ENCODE results near the gene FMO2.

Gene FMO2

GRCh38 chr1:171250263-171250662 is 65.2 kb downstream of the FMO2 start:
- FAIRE-seq: no peak
- DNase-seq (ENCODE audit: insufficient read length, low spot score): no peak
- TF ChIP-seq POLR2A (IDR thresholded peaks at IDR 0.05; ENCODE audit: low read depth, low read length): no peak

- no peak for TF ChIP-seq POLR2A (IDR thresholded peaks at IDR 0.05; ENCODE audit: low read depth, low read length)
- FAIRE-seq: no peak
- DNase-seq (ENCODE audit: insufficient read length, low spot score): no peak
Observed at GRCh38 chr1:171251042-171251951, 66.2 kb downstream of the FMO2 start.

GRCh38 chr1:171251952-171252300 is 66.8 kb downstream of the FMO2 start:
- no peak for DNase-seq (ENCODE audit: insufficient read length, low spot score)
- no peak for TF ChIP-seq POLR2A (IDR thresholded peaks at IDR 0.05; ENCODE audit: low read depth, low read length)
- no peak for FAIRE-seq

GRCh38 chr1:171252482-171252881 is 67.4 kb downstream of the FMO2 start:
- DNase-seq (ENCODE audit: insufficient read length, low spot score): no peak
- no peak for FAIRE-seq
- no peak for TF ChIP-seq POLR2A (IDR thresholded peaks at IDR 0.05; ENCODE audit: low read depth, low read length)

- DNase-seq (ENCODE audit: insufficient read length, low spot score): no peak
- no peak for FAIRE-seq
- TF ChIP-seq POLR2A (IDR thresholded peaks at IDR 0.05; ENCODE audit: low read depth, low read length): no peak
Observed at GRCh38 chr1:171254859-171255258, 69.8 kb downstream of the FMO2 start.

- no peak for DNase-seq (ENCODE audit: insufficient read length, low spot score)
- no peak for TF ChIP-seq POLR2A (IDR thresholded peaks at IDR 0.05; ENCODE audit: low read depth, low read length)
- no peak for FAIRE-seq
Observed at GRCh38 chr1:171256940-171257606, 72.0 kb downstream of the FMO2 start.

- FAIRE-seq (no peak), DNase-seq (ENCODE audit: insufficient read length, low spot score) (no peak)
- TF ChIP-seq POLR2A (IDR thresholded peaks at IDR 0.05; ENCODE audit: low read depth, low read length): no peak
Observed at GRCh38 chr1:171257607-171258076, 72.5 kb downstream of the FMO2 start.

GRCh38 chr1:171258429-171258828 is 73.3 kb downstream of the FMO2 start:
- no peak for FAIRE-seq
- no peak for TF ChIP-seq POLR2A (IDR thresholded peaks at IDR 0.05; ENCODE audit: low read depth, low read length)
- no peak for DNase-seq (ENCODE audit: insufficient read length, low spot score)

GRCh38 chr1:171258943-171259342 is 73.8 kb downstream of the FMO2 start:
- DNase-seq (ENCODE audit: insufficient read length, low spot score) (no peak), FAIRE-seq (no peak)
- no peak for TF ChIP-seq POLR2A (IDR thresholded peaks at IDR 0.05; ENCODE audit: low read depth, low read length)
